Urothelium cell line (cell line): ENCODE data around the gene RHOT2.

Source experiments
- DNase-seq: peaks from one replicate; pipeline ENCODE4 v3.0.0; 2011; ENCODE audit warnings: low spot score, mixed read lengths
- FAIRE-seq: peaks from 2 replicates; lab custom pipeline; 2011; peaks lifted over from hg19 to GRCh38; lab: Jason Lieb, UNC

The RHOT2 gene

DNA sequence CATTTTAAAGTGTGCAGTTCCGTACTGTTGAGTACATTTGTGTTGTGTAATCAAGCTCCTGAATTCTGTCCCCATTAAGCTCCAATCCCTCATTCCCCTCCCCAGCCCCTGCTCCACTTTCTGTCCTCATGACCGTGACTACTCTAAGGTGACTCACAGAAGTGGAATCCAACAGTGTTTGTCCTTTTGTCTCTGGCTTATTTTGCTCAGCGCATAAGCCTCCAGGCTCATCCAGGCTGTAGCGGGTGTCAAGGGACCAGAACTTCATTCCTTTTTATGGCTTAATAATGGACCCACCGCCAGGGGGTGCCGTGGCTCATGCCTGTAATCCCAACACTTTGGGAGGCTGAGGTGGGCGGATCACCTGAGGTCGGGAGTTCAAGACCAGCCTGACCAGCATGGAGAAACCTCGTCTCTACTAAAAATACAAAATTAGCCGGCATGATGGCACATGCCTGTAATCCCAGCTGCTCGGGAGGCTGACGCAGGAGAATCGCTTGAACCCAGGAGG is 44.9 kb downstream of the RHOT2 start:
- DNase-seq (peak; percentile 81), FAIRE-seq (peak; percentile 93)

DNA sequence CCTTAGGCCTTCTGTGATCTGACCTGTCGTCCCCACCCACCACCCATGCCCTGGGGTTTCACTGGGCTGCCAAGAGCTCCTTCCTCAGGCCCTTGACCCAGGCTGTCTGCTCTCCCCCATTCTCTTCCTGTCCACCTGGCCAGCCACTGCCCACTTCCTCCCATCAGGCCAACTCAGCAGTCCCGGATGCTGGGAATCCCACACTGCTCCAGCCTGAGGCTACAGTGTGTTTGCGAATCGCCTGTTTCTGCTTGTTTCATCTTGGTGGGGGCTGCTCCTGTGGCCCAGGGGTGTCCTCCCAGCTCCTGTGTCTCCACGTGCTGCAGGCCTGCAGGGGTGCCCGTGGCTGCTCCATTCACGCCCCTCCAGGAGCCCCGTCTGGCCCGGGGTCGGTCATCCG is 46.1 kb downstream of the RHOT2 start:
- DNase-seq = no peak
- no peak for FAIRE-seq

DNA sequence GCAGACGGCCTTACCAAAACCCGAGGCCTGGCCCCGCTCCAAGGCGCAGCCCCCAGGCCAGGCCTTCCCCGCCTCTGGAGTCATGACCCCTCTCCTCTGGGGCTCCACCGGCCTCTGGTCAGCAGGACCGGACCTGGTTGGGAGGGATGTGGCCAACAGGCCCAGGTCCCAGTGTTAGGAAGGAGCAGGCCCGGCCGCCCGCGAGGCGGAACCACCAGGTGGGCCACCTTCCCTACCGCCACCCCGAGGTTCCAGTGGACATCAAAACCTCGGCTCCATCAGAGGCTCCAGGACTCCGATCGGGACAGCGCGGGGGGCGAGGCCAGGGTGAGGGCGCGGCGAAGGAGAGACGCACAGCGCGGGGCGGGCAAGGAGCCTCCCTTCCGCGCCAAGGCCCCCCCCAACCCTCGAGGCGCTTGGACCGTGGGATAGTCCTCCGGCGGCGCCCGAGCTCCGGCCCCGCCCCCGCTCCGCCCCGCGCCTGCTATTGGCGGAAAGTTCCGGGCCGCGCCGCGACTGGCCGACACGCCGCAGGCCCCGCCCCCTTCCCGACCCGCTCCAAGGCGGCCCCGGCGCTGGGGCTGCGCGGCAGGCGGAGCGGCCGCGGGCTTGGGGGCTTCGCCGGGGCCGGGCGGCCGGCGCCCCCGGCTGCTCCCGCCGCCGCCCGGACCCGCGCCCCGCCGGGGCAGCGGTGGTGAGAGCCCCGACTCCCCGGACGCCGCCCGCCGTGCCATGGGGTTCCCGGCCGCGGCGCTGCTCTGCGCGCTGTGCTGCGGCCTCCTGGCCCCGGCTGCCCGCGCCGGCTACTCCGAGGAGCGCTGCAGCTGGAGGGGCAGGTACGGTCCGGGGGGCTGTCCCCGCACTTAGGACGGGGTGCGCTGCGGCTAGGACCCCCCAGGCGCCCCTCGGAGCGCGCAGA is 46.9 kb downstream of the RHOT2 start, which contains the start of gene METRN:
Gene METRN (plus strand): TSS at position 561 of the 919 bp plus-strand sequence. CDS start 172 bp downstream, at position 733.
- FAIRE-seq = peak; percentile 42
- peak; percentile 94 for DNase-seq

DNA sequence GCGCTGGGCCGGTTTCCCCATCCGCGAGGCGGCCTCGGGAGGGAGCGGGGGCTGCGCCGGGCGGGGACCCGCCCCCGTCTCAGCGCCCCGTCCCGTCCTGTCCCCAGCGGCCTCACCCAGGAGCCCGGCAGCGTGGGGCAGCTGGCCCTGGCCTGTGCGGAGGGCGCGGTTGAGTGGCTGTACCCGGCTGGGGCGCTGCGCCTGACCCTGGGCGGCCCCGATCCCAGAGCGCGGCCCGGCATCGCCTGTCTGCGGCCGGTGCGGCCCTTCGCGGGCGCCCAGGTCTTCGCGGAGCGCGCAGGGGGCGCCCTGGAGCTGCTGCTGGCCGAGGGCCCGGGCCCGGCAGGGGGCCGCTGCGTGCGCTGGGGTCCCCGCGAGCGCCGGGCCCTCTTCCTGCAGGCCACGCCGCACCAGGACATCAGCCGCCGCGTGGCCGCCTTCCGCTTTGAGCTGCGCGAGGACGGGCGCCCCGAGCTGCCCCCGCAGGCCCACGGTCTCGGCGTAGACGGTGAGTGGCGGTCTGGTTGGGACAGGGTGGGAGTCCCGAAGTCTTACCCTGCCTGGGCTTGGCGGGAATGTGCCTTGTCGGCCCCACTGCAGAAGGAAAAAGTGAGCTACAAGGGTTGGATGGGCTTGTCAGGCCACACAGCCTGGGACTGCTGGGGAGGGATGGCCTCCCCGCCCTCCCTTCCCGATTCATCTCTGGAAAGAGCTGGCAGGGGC is 47.7 kb downstream of the RHOT2 start:
- DNase-seq (no peak), FAIRE-seq (no peak)

DNA sequence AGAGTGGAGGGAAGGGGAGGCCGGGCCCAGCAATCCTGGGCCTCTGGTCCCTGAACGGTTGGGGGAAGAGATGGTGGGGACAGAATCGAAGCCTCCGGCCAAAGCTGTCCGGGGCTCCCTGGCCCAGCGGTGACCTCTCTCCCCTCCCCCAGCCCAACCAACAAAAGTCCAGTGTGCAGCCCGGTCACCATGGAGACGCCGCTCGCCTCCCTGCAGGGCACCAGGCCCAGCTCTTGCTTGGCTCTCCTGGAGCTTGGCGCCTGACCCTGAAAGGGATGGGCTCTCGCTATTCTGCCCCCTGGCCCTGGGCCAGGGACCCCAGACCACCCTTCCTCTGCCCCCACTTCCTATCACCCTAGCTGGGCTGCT is 48.3 kb downstream of the RHOT2 start:
- DNase-seq (no peak), FAIRE-seq (no peak)

DNA sequence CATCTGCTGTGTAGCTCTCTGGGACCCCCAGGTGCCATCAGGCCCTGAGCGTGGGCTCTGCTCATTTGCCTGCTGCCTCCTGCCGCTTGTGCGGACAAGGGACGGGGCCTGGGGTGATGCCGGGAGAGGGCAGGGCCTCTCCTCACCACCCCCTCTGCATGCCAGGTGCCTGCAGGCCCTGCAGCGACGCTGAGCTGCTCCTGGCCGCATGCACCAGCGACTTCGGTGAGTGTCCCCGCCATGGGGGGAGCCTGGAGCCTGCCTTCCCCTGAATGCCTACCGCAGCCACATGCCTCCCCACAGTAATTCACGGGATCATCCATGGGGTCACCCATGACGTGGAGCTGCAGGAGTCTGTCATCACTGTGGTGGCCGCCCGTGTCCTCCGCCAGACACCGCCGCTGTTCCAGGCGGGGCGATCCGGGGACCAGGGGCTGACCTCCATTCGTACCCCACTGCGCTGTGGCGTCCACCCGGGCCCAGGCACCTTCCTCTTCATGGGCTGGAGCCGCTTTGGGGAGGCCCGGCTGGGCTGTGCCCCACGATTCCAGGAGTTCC is 48.9 kb downstream of the RHOT2 start:
- FAIRE-seq = no peak
- DNase-seq = no peak

DNA sequence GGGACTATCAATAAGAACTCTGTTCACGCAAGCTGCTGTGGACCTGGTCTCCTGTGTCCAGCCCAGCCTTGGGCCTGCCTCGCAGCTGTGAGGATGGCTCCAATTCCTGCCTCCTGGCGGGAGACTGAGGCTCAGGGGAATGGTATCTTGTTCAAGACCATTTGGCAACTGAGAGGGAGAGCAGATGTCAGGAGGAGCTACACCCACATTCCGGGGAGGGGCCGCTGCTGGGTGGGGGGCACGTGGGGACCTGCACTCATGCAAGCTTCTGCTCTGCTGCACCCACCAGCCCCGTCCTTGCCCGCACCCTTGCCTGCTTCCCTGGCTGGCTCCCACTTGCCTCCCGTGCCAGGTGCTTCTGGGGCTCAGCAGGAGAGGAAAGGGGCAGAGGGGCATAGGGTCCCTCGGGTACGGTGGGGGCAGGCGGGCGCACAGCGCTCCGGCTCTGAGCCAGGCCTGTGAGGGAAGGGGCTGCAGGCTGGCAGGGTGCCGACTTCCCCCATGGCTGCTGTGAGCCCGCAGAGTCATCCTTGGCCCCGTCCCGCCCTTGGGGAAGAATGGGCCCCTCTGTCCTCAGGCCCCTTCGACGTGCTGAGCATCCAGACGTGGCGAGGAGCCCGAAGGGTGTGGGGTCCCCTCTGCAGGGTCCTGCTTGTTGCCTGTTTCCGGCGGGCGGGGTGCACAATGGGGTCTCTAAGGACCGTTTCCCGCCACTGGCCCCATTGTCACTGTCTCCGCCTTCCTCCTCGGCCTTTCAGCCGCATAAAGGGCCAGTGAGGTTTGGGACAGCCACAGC is 49.7 kb downstream of the RHOT2 start:
- no peak for FAIRE-seq
- DNase-seq = no peak

DNA sequence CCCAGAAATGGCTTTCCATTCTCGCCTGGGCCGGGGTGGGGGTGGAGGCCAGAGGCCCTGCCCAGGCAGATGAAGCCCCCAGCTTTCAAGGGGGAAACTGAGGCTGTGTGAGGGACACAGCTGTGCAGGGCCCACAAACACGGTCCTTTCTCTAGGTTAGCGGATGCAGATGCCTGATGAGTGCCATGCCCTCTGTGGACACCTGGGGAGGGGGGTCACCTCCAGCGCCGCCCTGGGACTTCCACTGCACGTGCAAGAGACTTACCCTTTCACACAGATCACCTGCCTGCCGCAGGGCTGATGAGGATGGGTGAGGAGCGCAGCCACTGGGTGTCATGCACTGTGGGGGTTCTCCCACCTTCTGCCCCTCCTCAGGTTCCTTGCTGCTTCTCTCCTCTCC is 50.5 kb downstream of the RHOT2 start:
- DNase-seq = no peak
- FAIRE-seq = no peak

DNA sequence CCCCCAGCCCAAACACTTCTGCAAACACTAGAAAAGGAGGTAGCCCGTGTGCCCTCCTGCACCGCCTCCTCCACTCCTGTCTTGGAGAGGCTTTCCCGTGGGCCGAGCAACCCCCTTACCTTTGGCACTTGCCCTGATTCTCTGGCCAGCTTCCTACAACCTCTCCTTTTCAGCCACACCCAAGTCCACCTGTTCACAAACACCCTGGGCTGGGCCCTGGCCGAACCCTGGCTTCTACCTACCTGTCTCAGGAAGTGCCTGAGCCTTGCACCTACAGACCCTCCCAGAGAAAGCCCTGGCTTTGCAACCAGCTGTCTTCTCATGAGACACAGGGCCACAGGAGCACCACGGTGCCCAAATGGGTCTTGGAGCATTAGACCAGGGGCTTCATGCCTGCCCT is 51.0 kb downstream of the RHOT2 start:
- no peak for FAIRE-seq

DNA sequence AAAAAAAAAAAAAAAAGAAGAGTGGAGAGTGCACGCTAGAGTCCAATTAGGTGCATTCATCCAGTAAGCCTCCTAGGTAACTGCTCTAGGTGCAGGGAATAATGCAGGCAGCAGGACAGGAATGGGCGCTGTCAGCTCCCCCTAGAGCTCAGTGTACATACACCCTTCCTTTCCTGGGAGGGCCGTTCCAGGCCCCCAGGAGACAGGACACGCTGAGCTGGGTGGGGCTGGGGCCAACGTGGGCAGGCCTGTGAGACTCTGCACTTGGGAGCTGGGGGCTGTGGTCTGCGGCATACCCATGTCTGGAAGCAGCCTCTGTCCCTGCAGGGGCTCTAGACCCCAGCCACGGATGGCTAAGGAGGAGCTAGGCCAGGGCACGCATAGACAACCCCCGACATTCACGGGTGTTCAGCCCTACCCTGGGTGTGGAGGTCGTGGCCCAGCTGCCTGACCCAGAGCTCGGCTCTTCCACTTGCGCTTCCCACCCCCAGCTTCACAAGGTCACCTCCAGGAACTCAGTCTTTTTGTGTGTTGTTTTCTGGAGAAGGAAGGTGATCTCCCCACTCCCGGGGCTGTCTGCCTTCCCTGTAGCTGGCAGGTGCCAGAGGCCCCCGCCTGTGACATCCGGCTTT is 52.0 kb downstream of the RHOT2 start:
- no peak for DNase-seq
- no peak for FAIRE-seq

More for the DNA sequence above, 51.0 kb downstream of the RHOT2 start:
- no peak for DNase-seq

DNA sequence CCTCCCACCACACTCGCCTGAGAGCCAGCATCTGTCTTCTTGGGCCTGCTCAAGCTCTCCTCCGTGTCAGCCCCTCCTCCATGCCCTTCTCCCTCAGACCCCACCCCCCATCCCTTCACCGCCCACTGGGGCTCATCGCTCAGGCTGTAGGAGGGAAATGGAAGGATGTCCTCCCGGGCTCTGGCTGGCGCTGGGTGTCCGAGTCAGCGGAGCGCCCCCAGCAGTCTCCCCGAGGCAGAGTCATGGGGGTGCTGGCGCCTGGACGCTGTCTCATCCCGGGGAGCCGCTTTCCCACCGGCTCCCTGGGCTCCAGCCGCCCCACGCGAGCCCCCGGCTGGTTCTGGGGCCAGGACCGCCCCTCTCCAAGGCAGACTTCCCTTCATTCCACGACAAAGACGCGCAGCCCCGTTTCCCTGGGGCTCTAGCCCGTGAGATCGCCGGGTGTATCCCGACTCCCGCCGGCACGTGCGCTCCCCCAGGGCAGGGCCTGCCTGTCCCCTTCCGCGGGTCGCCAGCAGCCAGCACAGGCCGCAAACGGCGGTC is 52.6 kb downstream of the RHOT2 start:
- no peak for FAIRE-seq
- no peak for DNase-seq

DNA sequence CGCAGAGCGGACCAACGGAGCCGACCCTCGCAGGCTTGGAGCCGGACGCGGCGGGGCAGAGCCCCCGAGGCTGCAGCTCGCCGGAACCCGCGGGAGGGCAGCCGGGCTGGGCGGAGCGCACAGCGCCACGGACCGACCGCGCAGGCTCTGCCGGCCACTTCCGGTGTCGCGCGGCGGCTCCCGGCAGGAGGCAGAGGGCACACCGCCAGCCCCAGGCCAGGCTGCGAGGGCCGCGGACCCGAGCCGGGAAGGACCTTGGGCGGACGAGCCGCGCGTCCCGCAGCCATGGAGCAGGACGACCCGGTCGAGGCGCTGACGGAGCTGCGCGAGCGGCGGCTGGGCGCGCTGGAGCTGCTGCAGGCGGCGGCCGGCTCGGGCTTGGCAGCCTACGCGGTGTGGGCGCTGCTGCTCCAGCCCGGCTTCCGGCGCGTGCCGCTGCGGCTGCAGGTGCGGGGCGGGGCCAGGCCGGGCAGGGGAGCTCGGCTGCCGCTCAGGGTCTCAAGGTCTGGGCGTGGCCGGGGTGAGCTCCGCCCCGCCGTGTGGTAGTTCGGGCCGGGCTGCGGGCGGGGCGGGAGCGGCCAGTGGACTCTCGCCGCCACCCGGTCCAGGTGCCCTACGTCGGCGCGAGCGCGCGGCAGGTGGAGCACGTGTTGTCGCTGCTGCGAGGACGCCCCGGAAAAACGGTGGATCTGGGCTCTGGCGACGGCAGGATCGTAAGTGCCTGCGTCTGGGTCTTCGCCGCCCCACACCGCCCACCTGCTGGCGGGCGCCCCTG is 53.2 kb downstream of the RHOT2 start, which contains the start of gene ANTKMT:
Gene ANTKMT (plus strand): TSS at position 157 of the 775 bp plus-strand sequence. CDS start 129 bp downstream, at position 286.
- DNase-seq (peak; percentile 93), FAIRE-seq (peak; percentile 91)

DNA sequence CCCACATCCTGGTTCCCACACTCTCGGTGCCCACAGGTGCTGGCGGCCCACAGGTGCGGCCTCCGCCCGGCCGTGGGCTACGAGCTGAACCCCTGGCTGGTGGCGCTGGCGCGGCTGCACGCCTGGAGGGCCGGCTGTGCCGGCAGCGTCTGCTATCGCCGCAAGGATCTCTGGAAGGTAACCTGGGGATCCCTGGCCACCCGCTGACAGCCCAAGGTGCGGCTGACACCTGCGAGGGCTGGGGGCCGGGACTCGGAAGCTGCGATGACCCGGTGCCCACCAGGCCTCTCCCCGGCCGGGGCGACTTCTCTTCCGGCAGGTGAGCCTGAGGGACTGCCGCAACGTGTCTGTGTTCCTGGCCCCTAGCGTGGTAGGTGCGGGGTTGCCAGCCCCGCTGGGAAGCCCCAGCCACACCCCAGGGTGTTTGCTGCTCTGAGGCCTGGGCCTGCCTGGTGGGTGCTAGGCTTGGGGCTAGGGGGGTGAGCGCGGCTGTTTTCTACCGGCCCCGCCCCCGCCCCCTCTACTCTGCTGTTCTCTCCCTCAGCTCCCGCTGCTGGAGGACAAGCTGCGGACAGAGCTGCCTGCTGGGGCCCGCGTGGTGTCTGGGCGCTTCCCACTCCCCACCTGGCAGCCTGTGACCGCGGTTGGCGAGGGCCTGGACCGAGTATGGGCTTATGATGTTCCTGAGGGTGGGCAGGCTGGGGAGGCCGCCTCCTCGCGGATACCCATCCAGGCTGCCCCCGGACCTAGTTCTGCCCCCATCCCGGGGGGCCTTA is 54.0 kb downstream of the RHOT2 start:
- FAIRE-seq = peak; percentile 17
- DNase-seq = no peak

DNA sequence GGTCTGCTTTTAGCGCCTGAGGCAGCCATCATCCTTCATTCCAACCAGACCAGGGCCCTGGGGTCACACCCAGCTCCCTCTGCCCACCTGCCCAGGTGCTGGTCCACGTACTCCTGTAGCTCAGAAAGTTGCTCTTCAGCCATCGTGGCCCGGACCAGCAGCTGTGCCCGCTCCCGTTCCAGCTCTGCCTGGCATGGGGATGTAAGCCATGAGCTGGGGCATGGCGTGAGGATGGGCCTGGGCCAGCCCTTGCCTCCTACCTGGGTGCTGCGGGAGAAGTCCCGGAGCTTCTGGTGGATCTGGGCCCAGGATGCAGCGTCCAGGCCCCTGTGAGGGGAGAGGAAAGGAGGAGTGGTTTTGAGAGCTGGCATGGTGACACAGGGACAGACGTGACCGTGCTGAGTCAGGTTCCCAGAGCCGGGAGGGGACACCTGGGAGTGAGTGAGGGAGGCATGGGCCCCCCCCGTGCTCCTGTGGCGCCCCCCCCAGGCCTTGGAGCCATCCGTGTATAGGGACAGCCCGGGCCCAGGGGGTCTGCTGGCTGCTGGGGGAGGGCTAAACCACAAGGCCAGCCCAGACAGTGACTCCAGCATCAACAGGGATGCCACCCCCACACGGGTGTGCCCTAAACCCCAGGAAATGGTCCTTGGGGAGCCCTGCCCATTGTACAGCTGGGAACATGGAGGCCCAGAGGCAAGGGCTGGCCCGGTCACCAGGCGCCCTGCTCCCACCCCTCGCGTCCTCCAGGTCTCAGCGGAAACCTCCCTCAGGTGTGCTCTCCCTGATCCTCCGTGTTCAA is 55.1 kb downstream of the RHOT2 start:
- FAIRE-seq (no peak), DNase-seq (no peak)

DNA sequence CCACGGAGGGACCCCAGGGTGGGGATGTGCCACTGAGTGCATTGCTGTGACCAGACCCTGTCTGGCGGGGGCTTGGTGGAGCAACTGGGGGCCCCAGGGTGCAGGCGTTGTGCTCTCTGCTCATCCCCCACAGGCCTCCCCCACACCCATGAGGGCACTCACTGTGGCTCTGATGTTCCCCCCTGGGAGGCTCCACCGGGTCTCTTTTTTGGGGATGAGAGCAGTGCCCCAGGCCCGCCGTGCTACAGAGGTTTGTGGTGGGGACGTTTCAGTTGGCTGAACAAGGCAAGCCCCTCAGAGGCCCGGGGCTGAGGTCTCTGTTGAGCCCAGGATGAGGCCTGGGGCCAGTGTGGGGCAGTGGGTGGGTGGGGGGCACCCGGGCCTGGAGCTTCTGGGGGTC is 55.8 kb downstream of the RHOT2 start:
- FAIRE-seq (no peak), DNase-seq (no peak)
